GM12864 (cell line): ENCODE data around the gene HUS1.
A peak's percentile ranks its signal among the peaks of the same experiment; 100 is the strongest.
"Not testable (repeated sequence)": the region's sequence is repeated elsewhere in the genome, so short reads cannot be mapped to it uniquely, and the experiment has no call there.

Experiments used
- DNase-seq: peaks from one replicate; pipeline ENCODE4 v3.0.0-alpha.2; 2011; ENCODE audit warnings: low read depth
- H3K4me3 ChIP-seq: 2 replicates; pipeline ENCODE4 v1.5.1; 2011; ENCODE audit warnings: mild to moderate bottlenecking, low read depth, low read length, control low read depth
- CTCF ChIP-seq: IDR thresholded peaks from 2 replicates; pipeline ENCODE4 v1.5.1; 2011; ENCODE audit warnings: low read depth, mild to moderate bottlenecking, moderate library complexity, low read length, control low read depth, inconsistent platforms; ENCODE audit errors: missing control alignments

The HUS1 gene

GRCh38 chr7:47991741-47992311, 12.4 kb upstream of the HUS1 start:
- TF ChIP-seq CTCF = peak; percentile 74
- DNase-seq = peak; percentile 77
- H3K4me3 ChIP-seq = peak overlapping the region; percentile 48

GRCh38 chr7:47991270-47991669, 11.9 kb upstream of the HUS1 start:
- no peak for TF ChIP-seq CTCF
- H3K4me3 ChIP-seq = peak overlapping the region; percentile 48; the same call in 1 of the 2 replicates
- DNase-seq = no peak

GRCh38 chr7:47990592-47990991, 11.2 kb upstream of the HUS1 start:
- no peak for DNase-seq
- no peak overlapping the region for H3K4me3 ChIP-seq
- TF ChIP-seq CTCF = no peak

GRCh38 chr7:47989607-47990400, 10.4 kb upstream of the HUS1 start:
- not testable (repeated sequence) for DNase-seq, H3K4me3 ChIP-seq

GRCh38 chr7:47988496-47989386, 9.3 kb upstream of the HUS1 start:
- TF ChIP-seq CTCF = peak; percentile 55
- H3K4me3 ChIP-seq = no peak overlapping the region
- no peak for DNase-seq

GRCh38 chr7:47982610-47983009, 3.2 kb upstream of the HUS1 start:
- no peak for DNase-seq
- no peak overlapping the region for H3K4me3 ChIP-seq
- no peak for TF ChIP-seq CTCF

- not testable (repeated sequence) for DNase-seq, H3K4me3 ChIP-seq
Observed at GRCh38 chr7:47980648-47981047, 1.2 kb upstream of the HUS1 start.
